ENCODE data around the gene GFPT2. TPM values are rescaled to one million over a fixed set of nuclear protein-coding genes. Genes with fewer than 3 reads are reported as not detected.

GFPT2 gene
- total and polyA plus RNA-seq, 2 of the 8 experiments (the other 6 are each of a cell fraction or from before 2014, with no cell fraction given): 83.7 to 143 TPM

- Histone ChIP-seq H3K9ac (replicated peaks in 1 of 4; ENCODE audit: extremely low read depth in 1 of 4, low read depth in 3 of 4, low read length in 3 of 4) (no peak overlapping the region), H3K4me2 (ENCODE audit: insufficient read depth in 1 of 2, low read depth in 2 of 2, low read length in 2 of 2) (no peak overlapping the region), H4K8ac (ENCODE audit: extremely low read depth, insufficient read depth, low read length) (no peak overlapping the region), H3K27me3 (replicated peaks in 1 of 4; ENCODE audit: control insufficient read depth in 3 of 4, extremely low read depth in 1 of 4, insufficient read depth in 3 of 4, low read length in 3 of 4) (no peaks in the 10 kb centered on the region), H2BK15ac (ENCODE audit: low read length) (no peak overlapping the region), H3K4me1 (replicated peaks in 1 of 4; ENCODE audit: control insufficient read depth in 3 of 4, insufficient read depth in 4 of 4, low read length in 3 of 4) (no peaks in the 10 kb centered on the region; a peak in 2 of 7 replicates), H2AK5ac (ENCODE audit: low read depth, low read length) (no peak overlapping the region), H3K79me2 (ENCODE audit: control insufficient read depth in 1 of 2, insufficient read depth in 2 of 2, low read length in 2 of 2) (no peaks in the 10 kb centered on the region), H3K14ac (ENCODE audit: insufficient read length) (no peak overlapping the region), H3K27ac (ENCODE audit: low read depth, low read length) (no peak overlapping the region), H4K20me1 (replicated peaks in 1 of 2; ENCODE audit: control insufficient read depth in 1 of 2, insufficient read depth in 2 of 2, low read length in 2 of 2) (no peaks in the 10 kb centered on the region), H3K56ac (replicated peaks; ENCODE audit: insufficient read length, low read depth, low read length) (no peak overlapping the region), H3K36me3 (ENCODE audit: control insufficient read depth in 2 of 4, insufficient read depth in 4 of 4, low read length in 3 of 4) (no peaks in the 10 kb centered on the region), H2BK12ac (ENCODE audit: low read depth, low read length) (no peak overlapping the region), H4K91ac (replicated peaks; ENCODE audit: insufficient read length, low read length) (no peak overlapping the region), H3K23me2 (ENCODE audit: low read depth, low read length) (no peaks in the 10 kb centered on the region), H3K4ac (replicated peaks; ENCODE audit: insufficient read length, low read depth, low read length) (no peak overlapping the region), H2BK5ac (ENCODE audit: low read depth, low read length) (no peak overlapping the region), H3K18ac (ENCODE audit: extremely low read depth, low read length) (no peak overlapping the region), H3K9me3 (ENCODE audit: insufficient read depth in 2 of 2, low read depth in 1 of 2, low read length in 1 of 2) (no peaks in the 10 kb centered on the region), H3K79me1 (ENCODE audit: low read depth, low read length) (no peaks in the 10 kb centered on the region), H3K23ac (ENCODE audit: insufficient read length) (no peak overlapping the region), H2AFZ (ENCODE audit: low read length) (no peak overlapping the region), H3K4me3 (ENCODE audit: extremely low read depth in 1 of 4, insufficient read depth in 2 of 4, low read depth in 3 of 4, low read length in 4 of 4) (no peak overlapping the region), H2BK20ac (ENCODE audit: low read length) (no peak overlapping the region), H4K5ac (ENCODE audit: insufficient read length, low read depth, low read length) (no peak overlapping the region), H2BK120ac (replicated peaks; ENCODE audit: low read depth, low read length) (no peak overlapping the region)
- no peak for DNase-seq (ENCODE audit: low read depth in 1 of 2, low spot score in 2 of 2)
- WGBS, 2 experiments (ENCODE audit: extremely low coverage in 1 of 2, insufficient coverage in 1 of 2, insufficient read length in 1 of 2, insufficient replicate concordance in 2 of 2, low coverage in 1 of 2, low lambda C conversion rate in 2 of 2, missing lambda C conversion rate in 1 of 2): 91% methylated on average over 10 of the region's 10 CpGs; no CpG with 5 or more reads in 1 of the 2 experiments
- TF ChIP-seq SRF (IDR thresholded peaks at IDR 0.05; ENCODE audit: low read depth, low read length): no peak
- TF ChIP-seq CHD2 (IDR thresholded peaks at IDR 0.05; ENCODE audit: low read length): no peak
- no peak for TF ChIP-seq BRCA1 (IDR thresholded peaks at IDR 0.05; ENCODE audit: low read depth, low read length)
- no peak for TF ChIP-seq HDAC2 (IDR thresholded peaks at IDR 0.05; ENCODE audit: borderline replicate concordance in 1 of 2, low read depth in 2 of 2, low read length in 2 of 2)
- ChIA-PET POLR2A (ENCODE audit: partially characterized antibody) (no interaction called here), CTCF (ENCODE audit: partially characterized antibody) (no interaction called here)
- no peak for FAIRE-seq
These were observed 11.2 kb upstream of the GFPT2 start for GRCh38 chr5:180364306-180364856.

All from H1 (cell line).